Spinal cord (tissue), 10 donors: ENCODE measurements around the gene WEE2. TPM values are rescaled to one million over a fixed set of nuclear protein-coding genes. Genes with fewer than 3 reads are reported as not detected.

Experiments used
- DNase-seq, 6 donors: peaks; one replicate each; pipeline versions ENCODE4 v3.0.0 to v3.0.0-alpha.2; 2013 to 2015; ENCODE audit warnings: low spot score in 6 of 6, low read depth in 4 of 6
- H3K27ac ChIP-seq: one replicate; pipeline ENCODE4 v1.5.1; 2013; ENCODE audit warnings: low read depth, low read length, control low read depth
- H3K27me3 ChIP-seq: one replicate; pipeline ENCODE4 v1.6.1; 2013; ENCODE audit warnings: low read length; ENCODE audit not compliant: control insufficient read depth, insufficient read depth
- H3K36me3 ChIP-seq: one replicate; pipeline ENCODE4 v1.6.1; 2013; ENCODE audit warnings: low read length; ENCODE audit not compliant: control insufficient read depth, insufficient read depth
- H3K4me1 ChIP-seq: one replicate; pipeline ENCODE4 v1.6.1; 2013; ENCODE audit warnings: low read length; ENCODE audit not compliant: control insufficient read depth, insufficient read depth
- H3K4me3 ChIP-seq: one replicate; pipeline ENCODE4 v1.5.1; 2013; ENCODE audit warnings: low read depth, low read length, control low read depth
- H3K9me3 ChIP-seq: one replicate; pipeline ENCODE4 v1.6.1; 2013; ENCODE audit warnings: low read length; ENCODE audit not compliant: control insufficient read depth, insufficient read depth
- WGBS: methylation state at CpG from one replicate; pipeline ENCODE4 v1.1.5; 2013; ENCODE audit warnings: missing lambda C conversion rate; ENCODE audit not compliant: insufficient coverage; 5-methylcytosine and 5-hydroxymethylcytosine counted together
- long read RNA-seq, 4 donors: transcript quantifications; one replicate each; lab custom pipeline, GENCODE V29; 2026
- polyA plus RNA-seq, 2 donors: library from polyadenylated mRNA; unstranded; fragments of 120-200 nt; gene quantifications; one replicate each; pipeline ENCODE4 v1.2.1, GENCODE V29; 2013; ENCODE audit not compliant: insufficient read length in 2 of 2
- total RNA-seq, 2 donors: library from RNA; depleted of rRNA in 1 of 2; stranded (reverse); fragments of 120-200 nt in 1 of 2; fragments of >200 nt in 1 of 2; gene quantifications; one replicate each; pipeline versions ENCODE4 v1.2.3 to v1.2.4, GENCODE V29; 2013 to 2014
- donor health status: healthy.

WEE2 gene
- total RNA-seq: under 1 TPM; 0.22 to 0.30 TPM
- polyA plus RNA-seq: under 1 TPM; 0.53 to 0.57 TPM
- long read RNA-seq, donor 1: 0 reads
- long read RNA-seq, donor 2: 0 reads
- long read RNA-seq, donor 3: 0 reads
- long read RNA-seq, donor 4, partial matches to known transcripts: 19 of 19 reads
- long read RNA-seq, donor 4, other reads (novel, unspliced or antisense): 0 of 19 reads

- peak in 1 of 6 donors; percentile 88 for DNase-seq
- no peaks in the 10 kb centered on the region for H3K4me1 ChIP-seq
- H3K36me3 ChIP-seq: no peaks in the 10 kb centered on the region
- 71% methylated on average over 6 of the region's 6 CpGs for WGBS
- H3K27me3 ChIP-seq: no peaks in the 10 kb centered on the region
- H3K9me3 ChIP-seq: no peaks in the 10 kb centered on the region
- no peak within 1 kb of the TSS for H3K27ac ChIP-seq
- H3K4me3 ChIP-seq: no peak within 1 kb of the TSS
Observed at GRCh38 chr7:141708351-141708750, at the start of gene WEE2. Gene WEE2 (plus strand): TSS chr7:141708353. CDS start chr7:141708759, 406 bp downstream.

GRCh38 chr7:141659501-141659900, 48.7 kb upstream of the WEE2 start:
- Histone ChIP-seq H3K36me3 (peaks cover 20% of the 10 kb centered on the region), H3K27ac (no peak overlapping the region), H3K9me3 (no peaks in the 10 kb centered on the region), H3K4me3 (no peak overlapping the region), H3K4me1 (peaks cover 2% of the 10 kb centered on the region), H3K27me3 (no peaks in the 10 kb centered on the region)
- whole genome bisulfite sequencing: 90% methylated on average over 6 of the region's 6 CpGs
- DNase-seq: no peak

- Histone ChIP-seq H3K36me3 (peaks cover 28% of the 10 kb centered on the region), H3K9me3 (no peaks in the 10 kb centered on the region), H3K4me3 (no peak overlapping the region), H3K27ac (no peak overlapping the region), H3K4me1 (no peaks in the 10 kb centered on the region), H3K27me3 (no peaks in the 10 kb centered on the region)
- WGBS: 81% methylated on average over 3 of the region's 4 CpGs
- DNase-seq: no peak
Observed at GRCh38 chr7:141660259-141660658, 47.9 kb upstream of the WEE2 start.

GRCh38 chr7:141663081-141663849, 44.9 kb upstream of the WEE2 start:
- no peak for DNase-seq
- H3K27me3 ChIP-seq: no peaks in the 10 kb centered on the region
- WGBS: 40% methylated on average over 2 of the region's 6 CpGs
- no peak overlapping the region for H3K4me3 ChIP-seq
- no peaks in the 10 kb centered on the region for H3K9me3 ChIP-seq
- H3K36me3 ChIP-seq: peaks cover 44% of the 10 kb centered on the region
- H3K4me1 ChIP-seq: no peaks in the 10 kb centered on the region
- H3K27ac ChIP-seq: no peak overlapping the region

- no peaks in the 10 kb centered on the region for H3K4me1 ChIP-seq
- H3K9me3 ChIP-seq: no peaks in the 10 kb centered on the region
- no peak overlapping the region for H3K4me3 ChIP-seq
- H3K36me3 ChIP-seq: peaks cover 49% of the 10 kb centered on the region
- no peak for DNase-seq
- no peak overlapping the region for H3K27ac ChIP-seq
- 100% methylated on average over 5 of the region's 6 CpGs for WGBS
- no peaks in the 10 kb centered on the region for H3K27me3 ChIP-seq
Observed at GRCh38 chr7:141664450-141664849, 43.7 kb upstream of the WEE2 start.

- WGBS: 95% methylated on average over 15 of the region's 18 CpGs
- Histone ChIP-seq H3K36me3 (peaks cover 49% of the 10 kb centered on the region), H3K27ac (no peak overlapping the region), H3K4me3 (no peak overlapping the region), H3K27me3 (no peaks in the 10 kb centered on the region), H3K4me1 (no peaks in the 10 kb centered on the region), H3K9me3 (no peaks in the 10 kb centered on the region)
- no peak for DNase-seq
Observed at GRCh38 chr7:141665208-141666035, 42.7 kb upstream of the WEE2 start.

- no peaks in the 10 kb centered on the region for H3K27me3 ChIP-seq
- H3K36me3 ChIP-seq: peaks cover 53% of the 10 kb centered on the region
- H3K4me3 ChIP-seq: no peak overlapping the region
- no peak for DNase-seq
- H3K27ac ChIP-seq: no peak overlapping the region
- no peaks in the 10 kb centered on the region for H3K4me1 ChIP-seq
- WGBS: 100% methylated on average over 1 of the region's 4 CpGs
- no peaks in the 10 kb centered on the region for H3K9me3 ChIP-seq
Observed at GRCh38 chr7:141666071-141666470, 42.1 kb upstream of the WEE2 start.

GRCh38 chr7:141668853-141669252, 39.3 kb upstream of the WEE2 start:
- peaks cover under 1% of the 10 kb centered on the region for H3K4me1 ChIP-seq
- H3K27me3 ChIP-seq: no peaks in the 10 kb centered on the region
- peaks cover 49% of the 10 kb centered on the region for H3K36me3 ChIP-seq
- H3K4me3 ChIP-seq: no peak overlapping the region
- WGBS: 83% methylated on average over 2 of the region's 2 CpGs
- DNase-seq: no peak
- no peak overlapping the region for H3K27ac ChIP-seq
- H3K9me3 ChIP-seq: no peaks in the 10 kb centered on the region

- H3K36me3 ChIP-seq: peaks cover 28% of the 10 kb centered on the region
- no peak for DNase-seq
- no peak overlapping the region for H3K27ac ChIP-seq
- H3K4me3 ChIP-seq: no peak overlapping the region
- peaks cover 18% of the 10 kb centered on the region for H3K4me1 ChIP-seq
- H3K9me3 ChIP-seq: no peaks in the 10 kb centered on the region
- no peaks in the 10 kb centered on the region for H3K27me3 ChIP-seq
- WGBS: 96% methylated on average over 7 of the region's 7 CpGs
Observed at GRCh38 chr7:141671705-141672496, 36.3 kb upstream of the WEE2 start.
